Right lobe of liver (tissue), 6 donors: Measurements from ENCODE around the gene OSBPL2. TPM values are rescaled to one million over a fixed set of nuclear protein-coding genes. Genes with fewer than 3 reads are reported as not detected.

Experiments used
- ATAC-seq, 4 donors: fragments of 200-7000 bp; cut with Tn5 transposase; one replicate each; pipeline ENCODE4 v1.9.1; 2020; ENCODE audit warnings: mild to moderate bottlenecking in 4 of 4, moderate library complexity in 4 of 4
- DNase-seq, 3 donors: peaks; one replicate each; pipeline ENCODE4 v3.0.0-alpha.2; 2020
- H3K27ac ChIP-seq, 3 donors: fragments of 200-600 bp; one replicate each; pipeline ENCODE4 v1.8.0; 2022
- H3K27me3 ChIP-seq, 2 donors: fragments of 200-600 bp; one replicate each; pipeline ENCODE4 v1.8.0; 2022
- H3K36me3 ChIP-seq, 4 donors: fragments of 200-600 bp; sonication (generic) in 1 of 4; one replicate each; pipeline versions ENCODE4 v1.5.1 to v1.8.0; 2017 to 2022; ENCODE audit warnings: control low read depth in 1 of 4
- H3K4me1 ChIP-seq, 4 donors: fragments of 200-600 bp; sonication (generic) in 1 of 4; one replicate each; pipeline versions ENCODE4 v1.5.1 to v1.8.0; 2017 to 2022; ENCODE audit warnings: control low read depth in 1 of 4
- H3K4me3 ChIP-seq, 3 donors: fragments of 200-600 bp; one replicate each; pipeline ENCODE4 v1.8.0; 2022
- H3K9me3 ChIP-seq, 4 donors: fragments of 200-600 bp; sonication (generic) in 1 of 4; one replicate each; pipeline versions ENCODE4 v1.5.1 to v1.8.0; 2017 to 2022; ENCODE audit warnings: control low read depth in 1 of 4
- POLR2A ChIP-seq: fragments of 450-650 bp; IDR thresholded peaks from one replicate; pipeline ENCODE4 v1.6.1; 2017; ENCODE audit warnings: antibody characterized with exemption, mild to moderate bottlenecking
- WGBS: methylation state at CpG from one replicate; pipeline ENCODE4 v1.1.6; 2018; ENCODE audit warnings: low coverage, low lambda C conversion rate; ENCODE audit not compliant: insufficient coverage; ENCODE audit errors: missing lambda C conversion rate; 5-methylcytosine and 5-hydroxymethylcytosine counted together
- intact Hi-C, 2 donors: fragments of 100-400 bp; cut with DNase I; formaldehyde crosslinking; loops; one replicate each; pipeline versions ENCODE4 v1.11.2 to v1.14.1; 2022
- total RNA-seq, 6 experiments: library from RNA; depleted of rRNA in 2 of 6; stranded (reverse); fragments of >200 nt in 2 of 6; fragmentation: NEBNext Ultra II Directional in 3 of 6; extraction: Animal tissue kit (Norgen Biotek cat#: 25700) in 3 of 6; gene quantifications; one replicate each; pipeline versions ENCODE4 v1.1.0 to v1.2.4, GENCODE V29; 2016 to 2023
- TF ChIP-seq, protein P1 (sequence below), 4 donors: fragments of 200-600 bp in 3 of 4; fragments of 450-650 bp in 1 of 4; IDR thresholded peaks; one replicate each; pipeline versions ENCODE4 v1.5.1 to v1.8.0; 2016 to 2022; ENCODE audit warnings: antibody characterized with exemption in 4 of 4, mild to moderate bottlenecking in 2 of 4
- donor health status: DM: no; HTN: yes; CAD: no.
- donor health status: DM: no; HTN: no; CAD: no.
- donor health status: DM: no; HTN: no; CAD: no.
- donor health status: DM: no; HTN: yes; CAD: no.
- donor health status: DM: no; HTN: yes; CAD: no.

The OSBPL2 gene
- total RNA-seq, 6 experiments from 2014 or later, result 15.6 to 27.8 (median 21.2) TPM

GRCh38 chr20:62313460-62314338 is 75.4 kb downstream of the OSBPL2 start:
- no peaks in the 10 kb centered on the region for H3K4me1 ChIP-seq
- no peak overlapping the region for H3K4me3 ChIP-seq
- peaks cover 0 to 23% (median under 1%) of the 10 kb centered on the region in 4 donors for H3K36me3 ChIP-seq
- 90% methylated on average over 40 of the region's 55 CpGs for WGBS
- H3K27me3 ChIP-seq, result no peaks in the 10 kb centered on the region
- ATAC-seq, result no peak
- TF ChIP-seq POLR2A, result no peak
- TF ChIP-seq, protein P1, sequence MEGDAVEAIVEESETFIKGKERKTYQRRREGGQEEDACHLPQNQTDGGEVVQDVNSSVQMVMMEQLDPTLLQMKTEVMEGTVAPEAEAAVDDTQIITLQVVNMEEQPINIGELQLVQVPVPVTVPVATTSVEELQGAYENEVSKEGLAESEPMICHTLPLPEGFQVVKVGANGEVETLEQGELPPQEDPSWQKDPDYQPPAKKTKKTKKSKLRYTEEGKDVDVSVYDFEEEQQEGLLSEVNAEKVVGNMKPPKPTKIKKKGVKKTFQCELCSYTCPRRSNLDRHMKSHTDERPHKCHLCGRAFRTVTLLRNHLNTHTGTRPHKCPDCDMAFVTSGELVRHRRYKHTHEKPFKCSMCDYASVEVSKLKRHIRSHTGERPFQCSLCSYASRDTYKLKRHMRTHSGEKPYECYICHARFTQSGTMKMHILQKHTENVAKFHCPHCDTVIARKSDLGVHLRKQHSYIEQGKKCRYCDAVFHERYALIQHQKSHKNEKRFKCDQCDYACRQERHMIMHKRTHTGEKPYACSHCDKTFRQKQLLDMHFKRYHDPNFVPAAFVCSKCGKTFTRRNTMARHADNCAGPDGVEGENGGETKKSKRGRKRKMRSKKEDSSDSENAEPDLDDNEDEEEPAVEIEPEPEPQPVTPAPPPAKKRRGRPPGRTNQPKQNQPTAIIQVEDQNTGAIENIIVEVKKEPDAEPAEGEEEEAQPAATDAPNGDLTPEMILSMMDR (IDR thresholded peaks at IDR 0.05), result no peak
- DNase-seq, result no peak
- intact Hi-C loops, result no loop called here
- H3K27ac ChIP-seq, result no peak overlapping the region
- H3K9me3 ChIP-seq, result no peaks in the 10 kb centered on the region

DNA sequence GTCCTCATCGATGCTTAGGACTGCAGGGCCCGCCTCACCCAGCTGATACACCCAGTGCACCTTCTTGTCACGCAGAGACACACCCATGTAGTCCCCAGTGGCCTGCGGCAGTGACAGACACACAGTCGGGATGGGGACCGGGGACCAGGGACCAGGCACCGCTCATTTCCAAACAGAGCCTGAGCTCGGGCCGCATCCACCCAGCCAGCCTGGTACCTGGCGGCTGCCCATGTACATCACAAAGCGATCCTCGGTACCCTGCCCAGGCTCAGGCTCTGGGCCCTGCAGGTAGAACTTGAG is 76.0 kb downstream of the OSBPL2 start:
- Histone ChIP-seq H3K36me3 (peaks cover 0 to 18% (median under 1%) of the 10 kb centered on the region in 4 donors), H3K4me1 (no peaks in the 10 kb centered on the region), H3K9me3 (no peaks in the 10 kb centered on the region), H3K4me3 (no peak overlapping the region), H3K27me3 (no peaks in the 10 kb centered on the region), H3K27ac (no peak overlapping the region)
- ATAC-seq, result no peak
- WGBS, result 100% methylated on average over 1 of the region's 12 CpGs
- no peak for DNase-seq
- TF ChIP-seq, protein P1 (IDR thresholded peaks at IDR 0.05), result no peak
- no peak for TF ChIP-seq POLR2A
- intact Hi-C loops, result no loop called here

- no peaks in the 10 kb centered on the region for H3K9me3 ChIP-seq
- no peak overlapping the region for H3K27ac ChIP-seq
- TF ChIP-seq POLR2A, result no peak
- TF ChIP-seq, protein P1 (IDR thresholded peaks at IDR 0.05), result no peak
- no peak overlapping the region for H3K4me3 ChIP-seq
- H3K4me1 ChIP-seq, result no peaks in the 10 kb centered on the region
- DNase-seq (no peak), ATAC-seq (no peak)
- no CpG with 5 or more reads among the region's 25 CpGs for WGBS
- H3K27me3 ChIP-seq, result no peaks in the 10 kb centered on the region
- H3K36me3 ChIP-seq, result peaks cover 0 to 18% (median under 1%) of the 10 kb centered on the region in 4 donors
- intact Hi-C loops, result no loop called here
Measured at GRCh38 chr20:62314711-62315302, 76.5 kb downstream of the OSBPL2 start.

GRCh38 chr20:62315773-62316172 is 77.5 kb downstream of the OSBPL2 start:
- peaks cover 0 to 18% (median under 1%) of the 10 kb centered on the region in 4 donors for H3K36me3 ChIP-seq
- no CpG with 5 or more reads among the region's 12 CpGs for WGBS
- H3K4me1 ChIP-seq, result peaks cover 0 to 5% (median 0%) of the 10 kb centered on the region in 4 donors
- DNase-seq (no peak), ATAC-seq (no peak)
- intact Hi-C loops, result no loop called here
- no peak overlapping the region for H3K27ac ChIP-seq
- no peak for TF ChIP-seq POLR2A
- TF ChIP-seq, protein P1 (IDR thresholded peaks at IDR 0.05), result no peak
- H3K27me3 ChIP-seq, result no peaks in the 10 kb centered on the region
- no peaks in the 10 kb centered on the region for H3K9me3 ChIP-seq
- no peak overlapping the region for H3K4me3 ChIP-seq
